Neural crest cell (in vitro differentiated cells): ENCODE data around the gene RBM11. TPM values are rescaled to one million over a fixed set of nuclear protein-coding genes. Genes with fewer than 3 reads are reported as not detected.
"Not testable (repeated sequence)": the region's sequence is repeated elsewhere in the genome, so short reads cannot be mapped to it uniquely, and the experiment has no call there.

Experiments used
- DNase-seq: peaks from one replicate; pipeline ENCODE4 v3.0.0; 2021; ENCODE audit warnings: low read depth, mixed read lengths, low spot score
- H3K27ac Mint-ChIP-seq: one replicate; pipeline ENCODE4 v1.8.0; 2021; ENCODE audit warnings: mild to moderate bottlenecking, mixed read lengths; ENCODE audit not compliant: unreplicated experiment
- H3K27me3 Mint-ChIP-seq: 2 replicates; pipeline ENCODE4 v1.8.0; 2021; ENCODE audit warnings: low read depth, mild to moderate bottlenecking, mixed read lengths
- H3K36me3 Mint-ChIP-seq: 2 replicates; pipeline ENCODE4 v1.8.0; 2021; ENCODE audit warnings: low read depth, mild to moderate bottlenecking, mixed read lengths
- H3K4me1 Mint-ChIP-seq: 2 replicates; pipeline ENCODE4 v1.8.0; 2021; ENCODE audit warnings: mixed read lengths
- H3K4me3 Mint-ChIP-seq: one replicate; pipeline ENCODE4 v1.8.0; 2021; ENCODE audit warnings: mild to moderate bottlenecking, mixed read lengths
- H3K9me3 Mint-ChIP-seq: 2 replicates; pipeline ENCODE4 v1.8.0; 2021; ENCODE audit warnings: mixed read lengths
- long read RNA-seq: library from polyadenylated mRNA; unstranded; transcript quantifications from one replicate; pipeline ENCODE4 v2.0.0, GENCODE V29; 2020
- total RNA-seq: library from RNA; stranded (reverse); gene quantifications from 2 replicates; pipeline ENCODE4 v1.2.1, GENCODE V29; 2021
- TF ChIP-seq, protein P1 (sequence below): fragments of 200-600 bp; sonication (generic); conservative IDR thresholded peaks from 2 replicates; pipeline ENCODE4 v1.5.0; 2021; ENCODE audit warnings: antibody characterized with exemption, mild to moderate bottlenecking

RBM11 gene, protein sequence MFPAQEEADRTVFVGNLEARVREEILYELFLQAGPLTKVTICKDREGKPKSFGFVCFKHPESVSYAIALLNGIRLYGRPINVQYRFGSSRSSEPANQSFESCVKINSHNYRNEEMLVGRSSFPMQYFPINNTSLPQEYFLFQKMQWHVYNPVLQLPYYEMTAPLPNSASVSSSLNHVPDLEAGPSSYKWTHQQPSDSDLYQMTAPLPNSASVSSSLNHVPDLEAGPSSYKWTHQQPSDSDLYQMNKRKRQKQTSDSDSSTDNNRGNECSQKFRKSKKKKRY
- 0.36 and 0.65 TPM in 2 replicates for total RNA-seq
- long read RNA-seq, partial matches to known transcripts = 0 of 2 reads
- long read RNA-seq, other reads (novel, unspliced or antisense) = 1 of 2 reads

DNA sequence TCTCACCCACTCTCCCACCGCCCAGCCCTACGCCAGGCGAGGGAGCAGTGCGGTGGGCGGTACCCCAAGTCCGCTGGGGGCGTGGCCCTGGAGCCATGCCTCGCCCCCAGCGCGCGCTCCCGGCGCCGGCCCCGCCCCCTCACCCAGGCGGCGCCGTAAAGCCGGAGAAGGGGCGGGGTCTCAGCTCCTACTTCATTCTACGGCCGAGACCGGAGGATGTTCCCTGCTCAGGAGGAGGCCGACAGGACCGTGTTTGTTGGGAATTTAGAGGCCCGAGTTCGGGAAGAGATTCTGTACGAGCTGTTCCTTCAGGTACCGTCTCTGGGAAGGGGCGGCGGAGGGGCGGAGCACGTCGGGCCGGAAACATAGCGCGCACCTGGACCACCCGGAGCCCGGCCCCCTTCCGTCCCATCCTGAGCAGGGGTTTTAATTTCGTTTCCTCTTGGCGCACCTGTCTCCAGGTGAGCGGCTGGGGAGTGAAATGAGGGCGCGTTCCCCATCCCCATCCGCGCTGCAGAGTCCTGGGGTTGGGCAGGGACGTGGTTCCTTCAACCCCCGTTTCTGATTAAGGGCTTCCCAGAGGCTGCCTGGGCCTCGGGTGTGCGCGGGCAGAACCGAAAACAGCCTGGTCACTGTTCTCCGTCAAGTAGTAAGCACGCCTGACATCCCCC, at the start of gene RBM11:
Gene RBM11 (plus strand): TSS at position 187 of the 671 bp plus-strand sequence. CDS start 30 bp downstream, at position 217.
- H3K4me3 Mint-ChIP-seq = peak within 1 kb of the TSS; percentile 89
- TF ChIP-seq, protein P1, sequence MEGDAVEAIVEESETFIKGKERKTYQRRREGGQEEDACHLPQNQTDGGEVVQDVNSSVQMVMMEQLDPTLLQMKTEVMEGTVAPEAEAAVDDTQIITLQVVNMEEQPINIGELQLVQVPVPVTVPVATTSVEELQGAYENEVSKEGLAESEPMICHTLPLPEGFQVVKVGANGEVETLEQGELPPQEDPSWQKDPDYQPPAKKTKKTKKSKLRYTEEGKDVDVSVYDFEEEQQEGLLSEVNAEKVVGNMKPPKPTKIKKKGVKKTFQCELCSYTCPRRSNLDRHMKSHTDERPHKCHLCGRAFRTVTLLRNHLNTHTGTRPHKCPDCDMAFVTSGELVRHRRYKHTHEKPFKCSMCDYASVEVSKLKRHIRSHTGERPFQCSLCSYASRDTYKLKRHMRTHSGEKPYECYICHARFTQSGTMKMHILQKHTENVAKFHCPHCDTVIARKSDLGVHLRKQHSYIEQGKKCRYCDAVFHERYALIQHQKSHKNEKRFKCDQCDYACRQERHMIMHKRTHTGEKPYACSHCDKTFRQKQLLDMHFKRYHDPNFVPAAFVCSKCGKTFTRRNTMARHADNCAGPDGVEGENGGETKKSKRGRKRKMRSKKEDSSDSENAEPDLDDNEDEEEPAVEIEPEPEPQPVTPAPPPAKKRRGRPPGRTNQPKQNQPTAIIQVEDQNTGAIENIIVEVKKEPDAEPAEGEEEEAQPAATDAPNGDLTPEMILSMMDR = no peak
- no peak within 1 kb of the TSS for H3K27ac Mint-ChIP-seq
- peak; percentile 59 for DNase-seq
- no peaks in the 10 kb centered on the region for H3K36me3 Mint-ChIP-seq
- H3K27me3 Mint-ChIP-seq = peaks cover 47% of the 10 kb centered on the region
- H3K4me1 Mint-ChIP-seq = peaks cover 4% of the 10 kb centered on the region
- H3K9me3 Mint-ChIP-seq = peaks cover 2% of the 10 kb centered on the region

DNA sequence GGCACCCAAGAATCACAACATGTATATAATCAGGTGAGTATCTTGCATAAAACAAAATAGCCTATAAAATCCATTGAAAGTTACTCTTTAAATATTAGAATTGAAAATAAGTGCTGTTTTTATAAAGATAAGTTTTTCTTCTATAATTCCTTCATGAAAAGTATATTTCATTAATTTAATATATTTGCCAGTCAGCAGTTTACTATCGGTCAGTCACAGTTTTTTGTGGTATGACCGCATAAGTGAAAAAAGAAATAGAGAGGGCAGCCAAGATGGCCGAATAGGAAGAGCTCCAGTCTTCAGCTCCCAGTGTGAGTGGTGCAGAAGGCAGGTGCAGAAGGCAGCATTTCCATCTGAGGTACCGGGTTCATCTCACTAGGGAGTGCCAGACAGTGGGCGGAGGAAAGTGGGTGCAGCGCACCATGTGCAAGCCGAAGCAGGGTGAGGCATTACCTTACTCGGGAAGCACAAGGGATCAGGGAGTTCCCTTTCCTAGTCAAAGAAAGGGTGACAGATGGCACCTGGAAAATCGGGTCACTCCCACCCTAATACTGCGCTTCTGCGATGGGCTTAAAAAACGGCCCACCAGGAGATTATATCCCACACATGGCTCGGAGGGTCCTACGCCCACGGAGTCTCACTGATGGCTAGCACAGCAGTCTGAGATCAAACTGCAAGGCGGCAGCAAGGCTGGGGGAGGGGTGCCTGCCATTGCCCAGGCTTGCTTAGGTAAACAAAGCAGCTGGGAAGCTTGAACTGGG, 49.3 kb upstream of the RBM11 start:
- DNase-seq, H3K4me3 Mint-ChIP-seq, H3K4me1 Mint-ChIP-seq, H3K27ac Mint-ChIP-seq, H3K9me3 Mint-ChIP-seq, H3K36me3 Mint-ChIP-seq, H3K27me3 Mint-ChIP-seq: not testable (repeated sequence)

DNA sequence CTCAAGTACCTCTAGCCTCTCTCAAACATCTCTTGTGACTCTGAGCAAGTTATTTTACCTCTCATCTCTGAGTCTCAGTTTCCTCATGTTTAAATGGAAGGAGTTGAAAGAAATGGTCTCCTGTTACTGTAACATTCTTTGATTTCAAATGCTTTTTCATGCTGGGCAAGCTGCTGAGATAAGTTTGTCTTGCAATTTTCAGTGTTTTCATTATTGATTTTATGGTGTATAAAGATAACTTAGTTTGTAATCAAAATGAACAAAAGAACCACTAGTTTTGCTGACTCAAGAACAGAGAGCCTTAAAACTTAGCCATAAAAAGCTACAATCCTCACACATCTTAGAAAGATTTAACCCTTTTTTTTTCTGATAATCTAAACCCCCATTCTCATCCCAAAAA, 9.7 kb upstream of the RBM11 start:
- peaks cover 37% of the 10 kb centered on the region for H3K27me3 Mint-ChIP-seq
- no peak overlapping the region for H3K27ac Mint-ChIP-seq
- DNase-seq = no peak
- TF ChIP-seq, protein P1 = no peak
- H3K9me3 Mint-ChIP-seq = no peaks in the 10 kb centered on the region
- H3K4me1 Mint-ChIP-seq = no peaks in the 10 kb centered on the region
- H3K36me3 Mint-ChIP-seq = no peaks in the 10 kb centered on the region
- H3K4me3 Mint-ChIP-seq = no peak overlapping the region

DNA sequence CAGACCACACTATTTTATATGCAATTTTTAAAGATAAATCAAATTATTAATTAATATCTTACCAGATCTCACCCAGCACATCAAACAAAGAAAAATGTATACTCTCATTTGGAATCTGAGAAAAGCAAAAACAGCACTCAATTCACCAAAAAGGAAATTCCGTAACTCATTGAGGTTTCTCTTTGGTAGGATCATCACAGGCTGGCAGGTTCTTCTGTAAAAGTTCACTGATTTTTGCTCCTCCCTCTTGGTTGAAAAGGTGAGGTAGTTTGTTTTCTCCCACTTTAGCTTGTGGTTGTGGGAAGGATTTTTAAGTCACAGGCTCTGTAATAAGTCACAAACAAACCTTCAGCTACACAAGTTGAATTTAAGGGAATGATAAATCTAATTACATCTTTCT, 5.2 kb upstream of the RBM11 start, which contains the start of gene LIPI:
Gene LIPI (minus strand): TSS at position 218 of the 400 bp plus-strand sequence. CDS start 110 bp downstream, at position 108.
- Mint-ChIP-seq H3K36me3 (no peaks in the 10 kb centered on the region), H3K4me3 (no peak within 1 kb of the TSS), H3K4me1 (no peaks in the 10 kb centered on the region), H3K27ac (no peak within 1 kb of the TSS), H3K9me3 (no peaks in the 10 kb centered on the region), H3K27me3 (peaks cover 66% of the 10 kb centered on the region)
- DNase-seq = no peak
- TF ChIP-seq, protein P1 = no peak

DNA sequence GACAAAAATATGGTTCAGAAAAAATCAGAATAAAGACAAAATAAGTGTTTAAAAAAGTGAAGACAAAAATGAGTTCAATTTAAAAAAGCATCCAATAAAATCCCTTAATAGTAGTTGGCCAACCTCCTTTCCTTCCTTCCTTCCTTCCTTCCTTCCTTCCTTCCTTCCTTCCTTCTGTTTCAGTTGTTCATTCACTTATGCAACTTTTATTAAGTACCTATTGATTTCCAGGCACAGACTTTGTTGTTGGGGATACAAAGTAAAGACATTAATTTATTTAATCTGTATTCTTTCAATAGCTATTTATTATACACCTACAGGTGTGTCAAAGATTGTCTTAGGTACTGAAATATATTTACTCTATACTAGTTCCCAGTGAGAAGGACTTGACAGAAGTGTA, 2.8 kb upstream of the RBM11 start:
- no peak overlapping the region for H3K27ac Mint-ChIP-seq
- H3K36me3 Mint-ChIP-seq = no peaks in the 10 kb centered on the region
- H3K27me3 Mint-ChIP-seq = peaks cover 60% of the 10 kb centered on the region
- H3K4me1 Mint-ChIP-seq = peaks cover 4% of the 10 kb centered on the region
- no peak overlapping the region for H3K4me3 Mint-ChIP-seq
- no peaks in the 10 kb centered on the region for H3K9me3 Mint-ChIP-seq
- TF ChIP-seq, protein P1 = no peak
- DNase-seq = no peak
